SK-N-SH (cell line): ENCODE measurements around the gene DMAC1. TPM values are rescaled to one million over a fixed set of nuclear protein-coding genes. Genes with fewer than 3 reads are reported as not detected.

Experiments used
- CTCF ChIA-PET: fragments of 300-600, 350-600 bp; formaldehyde crosslinking; extraction: SDS; loops from one replicate; lab custom pipeline; 2021; lab: Yijun Ruan, JAX
- POLR2A ChIA-PET: fragments of 350-600 bp; sonication (Branson Sonifier 250); formaldehyde crosslinking; extraction: SDS; loops from one replicate; lab custom pipeline; 2020; ENCODE audit warnings: antibody characterized with exemption, inconsistent platforms; lab: Yijun Ruan, JAX
- DNase-seq: peaks from one replicate; pipeline ENCODE4 v3.0.0; 2012
- H2AFZ ChIP-seq: fragments of 200-600 bp; sonication (generic); 2 replicates; pipeline ENCODE4 v1.8.1; 2016; ENCODE audit warnings: antibody characterized with exemption, mild to moderate bottlenecking, low read depth
- H3F3A ChIP-seq: fragments of 200-600 bp; sonication (generic); replicated peaks from 2 replicates; pipeline ENCODE3; 2016; ENCODE audit warnings: antibody characterized with exemption, mild to moderate bottlenecking; ENCODE audit not compliant: insufficient read depth
- H3K27ac ChIP-seq, 2 experiments: fragments of 200-500 bp in 1 of 2; fragments of 200-600 bp in 1 of 2; sonication (Bioruptor generic) in 1 of 2; sonication (generic), shearing (Covaris generic) in 1 of 2; 2 replicates each; pipeline versions ENCODE4 v1.5.1 to v1.6.1; 2014 to 2016; ENCODE audit warnings: low read depth in 2 of 2, inconsistent platforms in 1 of 2, low read length in 1 of 2, mild to moderate bottlenecking in 1 of 2, mixed read lengths in 1 of 2
- H3K27me3 ChIP-seq: fragments of 200-600 bp; sonication (generic), shearing (Covaris generic); 2 replicates; pipeline ENCODE4 v1.6.1; 2016; ENCODE audit warnings: mixed run types; ENCODE audit not compliant: insufficient read depth
- H3K36me3 ChIP-seq, 2 experiments: fragments of 200-500 bp in 1 of 2; fragments of 200-600 bp in 1 of 2; sonication (Bioruptor generic) in 1 of 2; sonication (generic) in 1 of 2; replicated peaks in 1 of 2; 2 replicates each; pipeline versions ENCODE3 to v1.5.1; 2014 to 2016; ENCODE audit warnings: low read length in 1 of 2, mild to moderate bottlenecking in 1 of 2; ENCODE audit not compliant: insufficient read depth in 2 of 2, control insufficient read depth in 1 of 2
- H3K4me1 ChIP-seq, 2 experiments: fragments of 200-500 bp in 1 of 2; fragments of 200-600 bp in 1 of 2; sonication (Bioruptor generic) in 1 of 2; sonication (generic), shearing (Covaris generic) in 1 of 2; 2 replicates each; pipeline versions ENCODE4 v1.5.1 to v1.6.1; 2014 to 2016; ENCODE audit warnings: low read depth in 1 of 2, low read length in 1 of 2, mixed run types in 1 of 2; ENCODE audit not compliant: insufficient read depth in 2 of 2, control insufficient read depth in 1 of 2
- H3K4me2 ChIP-seq: fragments of 200-600 bp; sonication (generic), shearing (Covaris generic); 2 replicates; pipeline ENCODE4 v1.6.1; 2017; ENCODE audit warnings: mixed run types
- H3K4me3 ChIP-seq, 2 experiments: fragments of 200-500 bp in 1 of 2; fragments of 200-600 bp in 1 of 2; sonication (Bioruptor generic) in 1 of 2; sonication (generic), shearing (Covaris generic) in 1 of 2; 2 replicates each; pipeline versions ENCODE4 v1.5.1 to v1.8.1; 2014 to 2016; ENCODE audit warnings: low read depth in 2 of 2, inconsistent platforms in 1 of 2, low read length in 1 of 2, mild to moderate bottlenecking in 1 of 2, mixed read lengths in 1 of 2, moderate library complexity in 1 of 2
- H3K79me2 ChIP-seq: fragments of 200-600 bp; sonication (generic); 2 replicates; pipeline ENCODE4 v1.8.1; 2017; ENCODE audit warnings: mild to moderate bottlenecking; ENCODE audit not compliant: insufficient read depth
- H3K9ac ChIP-seq: fragments of 200-600 bp; sonication (generic); 2 replicates; pipeline ENCODE4 v1.6.1; 2017; ENCODE audit warnings: mixed run types
- H3K9me2 ChIP-seq: fragments of 200-600 bp; sonication (generic); 2 replicates; pipeline ENCODE4 v1.6.1; 2017; ENCODE audit warnings: mixed run types
- H3K9me3 ChIP-seq: fragments of 200-600 bp; sonication (generic); 2 replicates; pipeline ENCODE4 v1.6.1; 2017; ENCODE audit warnings: mixed run types, mild to moderate bottlenecking, moderate library complexity
- H4K20me1 ChIP-seq: fragments of 200-600 bp; sonication (generic); 2 replicates; pipeline ENCODE4 v1.6.1; 2017; ENCODE audit warnings: mild to moderate bottlenecking, mixed run types; ENCODE audit not compliant: insufficient read depth
- CHD2 ChIP-seq: fragments of 150-350 bp; IDR thresholded peaks from 2 replicates; pipeline ENCODE4 v1.6.1; 2018; ENCODE audit warnings: low read length; ENCODE audit not compliant: partially characterized antibody
- CTCF ChIP-seq: fragments of 200-600 bp; sonication (generic); IDR thresholded peaks from 2 replicates; pipeline ENCODE4 v1.6.1; 2017; ENCODE audit warnings: antibody characterized with exemption, mild to moderate bottlenecking, moderate library complexity
- GABPA ChIP-seq: IDR thresholded peaks from 2 replicates; pipeline ENCODE4 v1.4.0; 2012; ENCODE audit warnings: low read depth, mild to moderate bottlenecking
- GATA2 ChIP-seq: sonication (generic); formaldehyde crosslinking; IDR thresholded peaks from 2 replicates; pipeline ENCODE4 v1.5.0; 2020; ENCODE audit warnings: mild to moderate bottlenecking, missing genetic modification reagents
- IRF3 ChIP-seq: fragments of 150-350 bp; IDR thresholded peaks from 2 replicates; pipeline ENCODE4 v1.6.1; 2016; ENCODE audit warnings: mild to moderate bottlenecking, low read depth, low read length
- NRF1 ChIP-seq: IDR thresholded peaks from 2 replicates; pipeline ENCODE4 v1.6.1; 2012; ENCODE audit warnings: low read depth, mild to moderate bottlenecking, low read length
- PBX3 ChIP-seq: IDR thresholded peaks from 2 replicates; pipeline ENCODE4; 2012
- POLR2AphosphoS5 ChIP-seq: IDR thresholded peaks from 2 replicates; pipeline ENCODE4 v1.6.1; 2012; ENCODE audit warnings: low read depth, low read length
- REST ChIP-seq: IDR thresholded peaks from 2 replicates; pipeline ENCODE4 v1.6.1; 2012; ENCODE audit warnings: mild to moderate bottlenecking, low read depth, low read length, moderate library complexity
- RXRA ChIP-seq: IDR thresholded peaks from 2 replicates; pipeline ENCODE4 v1.4.0; 2012; ENCODE audit warnings: low read depth, mild to moderate bottlenecking, borderline replicate concordance
- SIN3A ChIP-seq: IDR thresholded peaks from 2 replicates; pipeline ENCODE4 v1.6.1; 2012; ENCODE audit warnings: low read depth, mild to moderate bottlenecking, low read length, moderate library complexity, borderline replicate concordance
- YY1 ChIP-seq: IDR thresholded peaks from 2 replicates; pipeline ENCODE4 v1.4.0; 2012; ENCODE audit warnings: low read depth, mild to moderate bottlenecking
- WGBS: methylation state at CpG from one replicate; pipeline ENCODE4 v1.1.6; 2017; ENCODE audit warnings: low lambda C conversion rate; 5-methylcytosine and 5-hydroxymethylcytosine counted together
- polyA plus RNA-seq, 3 experiments: library from polyadenylated mRNA; depleted of rRNA; stranded (reverse); fragments of >200 nt; gene quantifications; 2 replicates each; pipeline ENCODE4 v1.2.3, GENCODE V29; 2012

The DMAC1 gene
- polyA plus RNA-seq, 1 of the 3 experiments (the other 2 are of a cell fraction) = 21.7 TPM

GRCh38 chr9:7778851-7779600 is 20.6 kb downstream of the DMAC1 start:
- Histone ChIP-seq H3K4me2 (no peak overlapping the region), H3K4me1 (no peaks in the 10 kb centered on the region), H3K36me3 (no peaks in the 10 kb centered on the region), H4K20me1 (no peaks in the 10 kb centered on the region), H3K27me3 (no peaks in the 10 kb centered on the region), H3K9me3 (no peaks in the 10 kb centered on the region), H3K27ac (no peak overlapping the region), H3K9me2 (no peaks in the 10 kb centered on the region), H2AFZ (no peak overlapping the region), H3K9ac (no peak overlapping the region), H3F3A (no peaks in the 10 kb centered on the region), H3K4me3 (no peak overlapping the region), H3K79me2 (no peaks in the 10 kb centered on the region)
- ChIA-PET CTCF (interaction anchor here (1.5 kb wide), 1 partner anchor 11 kb away, joined by 4 read pairs; no protein-coding TSS in a partner anchor), POLR2A (no interaction called here)
- WGBS = 57% methylated on average over 2 of the region's 2 CpGs
- TF ChIP-seq RXRA (no peak), PBX3 (no peak), IRF3 (no peak), CTCF (no peak), YY1 (no peak), REST (no peak), GABPA (no peak), CHD2 (no peak), SIN3A (no peak), POLR2AphosphoS5 (no peak), NRF1 (no peak), GATA2 (CRISPR knock-in tag) (no peak)
- DNase-seq = no peak
